Hepatocyte (in vitro differentiated cells): Measurements from ENCODE around the gene CH25H. TPM values are rescaled to one million over a fixed set of nuclear protein-coding genes. Genes with fewer than 3 reads are reported as not detected.
"Not testable (repeated sequence)": the region's sequence is repeated elsewhere in the genome, so short reads cannot be mapped to it uniquely, and the experiment has no call there.

ENCODE experiments used
- DNase-seq: peaks from one replicate; pipeline ENCODE4 v3.0.0-alpha.2; 2016; ENCODE audit warnings: low spot score
- H2AFZ ChIP-seq: fragments of 200-600 bp; sonication (generic); 2 replicates; pipeline ENCODE4 v1.6.0; 2016; ENCODE audit warnings: antibody characterized with exemption, mild to moderate bottlenecking
- H3K27ac ChIP-seq: fragments of 200-600 bp; sonication (generic); 2 replicates; pipeline ENCODE4 v1.5.1; 2016; ENCODE audit warnings: mild to moderate bottlenecking
- H3K27me3 ChIP-seq: fragments of 200-600 bp; sonication (generic); 2 replicates; pipeline ENCODE4 v1.6.1; 2016
- H3K36me3 ChIP-seq: fragments of 200-600 bp; sonication (generic); replicated peaks from 2 replicates; pipeline ENCODE4 v1.5.1; 2016; ENCODE audit warnings: low read depth; ENCODE audit not compliant: insufficient read depth
- H3K4me1 ChIP-seq: fragments of 200-600 bp; sonication (generic); 2 replicates; pipeline ENCODE4 v1.5.1; 2016; ENCODE audit warnings: mild to moderate bottlenecking, moderate library complexity; ENCODE audit not compliant: insufficient read depth
- H3K4me2 ChIP-seq: fragments of 200-600 bp; sonication (generic); 2 replicates; pipeline ENCODE4 v1.6.0; 2016
- H3K4me3 ChIP-seq: fragments of 200-600 bp; sonication (generic); 2 replicates; pipeline ENCODE4 v1.5.1; 2016; ENCODE audit warnings: mild to moderate bottlenecking
- H3K79me2 ChIP-seq: fragments of 200-600 bp; sonication (generic); 2 replicates; pipeline ENCODE4 v1.6.0; 2017; ENCODE audit warnings: mild to moderate bottlenecking
- H3K9me2 ChIP-seq: fragments of 200-600 bp; sonication (generic); replicated peaks from 2 replicates; pipeline ENCODE4 v1.6.0; 2017; ENCODE audit warnings: mild to moderate bottlenecking; ENCODE audit not compliant: insufficient read depth
- H3K9me3 ChIP-seq: fragments of 200-600 bp; sonication (generic); 2 replicates; pipeline ENCODE4 v1.5.1; 2016; ENCODE audit warnings: low read depth, mild to moderate bottlenecking
- H4K20me1 ChIP-seq: fragments of 200-600 bp; sonication (generic); 2 replicates; pipeline ENCODE4 v1.6.0; 2016; ENCODE audit warnings: mild to moderate bottlenecking; ENCODE audit not compliant: insufficient read depth, poor library complexity, severe bottlenecking
- CTCF ChIP-seq: fragments of 200-600 bp; sonication (generic); IDR thresholded peaks from 2 replicates; pipeline ENCODE4 v1.5.1; 2016; ENCODE audit warnings: antibody characterized with exemption, mild to moderate bottlenecking; ENCODE audit not compliant: poor library complexity
- EZH2 ChIP-seq: fragments of 200-600 bp; sonication (generic); IDR thresholded peaks from 2 replicates; pipeline ENCODE4 v1.6.1; 2016; ENCODE audit warnings: antibody characterized with exemption, mild to moderate bottlenecking, borderline replicate concordance
- EZH2phosphoT487 ChIP-seq: fragments of 200-600 bp; sonication (generic); IDR thresholded peaks from one replicate; pipeline ENCODE4 v1.6.1; 2018; ENCODE audit warnings: antibody characterized with exemption, mild to moderate bottlenecking, low read depth, moderate library complexity; ENCODE audit not compliant: unreplicated experiment, severe bottlenecking
- WGBS: methylation state at CpG from one replicate; pipeline ENCODE4 v1.1.6; 2016; ENCODE audit warnings: low lambda C conversion rate; ENCODE audit errors: missing lambda C conversion rate; 5-methylcytosine and 5-hydroxymethylcytosine counted together
- polyA plus RNA-seq: library from polyadenylated mRNA; unstranded; fragments of >200 nt; fragmentation: Nextera tagmentation; extraction: Ambion mirVana; gene quantifications from 2 replicates; pipeline ENCODE4 v1.2.1, GENCODE V29; 2016
- total RNA-seq: library from RNA; depleted of rRNA; stranded (reverse); fragments of >200 nt; gene quantifications from 2 replicates; pipeline ENCODE4 v1.2.3, GENCODE V29; 2014

CH25H gene
- total and polyA plus RNA-seq, 2 experiments from 2014 or later, result 3.8 to 8.8 TPM

GRCh38 chr10:89171263-89171872 is 35.7 kb downstream of the CH25H start:
- H3K4me2 ChIP-seq, result no peak overlapping the region
- H3K4me1 ChIP-seq, result no peaks in the 10 kb centered on the region
- no peak overlapping the region for H3K27ac ChIP-seq
- peaks cover 8% of the 10 kb centered on the region for H3K27me3 ChIP-seq
- H3K36me3 ChIP-seq, result no peaks in the 10 kb centered on the region
- H3K9me3 ChIP-seq, result no peaks in the 10 kb centered on the region
- no peak overlapping the region for H2AFZ ChIP-seq
- 87% methylated on average over 2 of the region's 2 CpGs for WGBS
- H4K20me1 ChIP-seq, result no peaks in the 10 kb centered on the region
- DNase-seq, result no peak
- no peaks in the 10 kb centered on the region for H3K79me2 ChIP-seq
- H3K9me2 ChIP-seq, result no peaks in the 10 kb centered on the region
- H3K4me3 ChIP-seq, result no peak overlapping the region
- TF ChIP-seq EZH2phosphoT487 (no peak), EZH2 (no peak), CTCF (no peak)

GRCh38 chr10:89168354-89168900 is 38.7 kb downstream of the CH25H start:
- not testable (repeated sequence) for H4K20me1 ChIP-seq, H3K27ac ChIP-seq, H3K4me3 ChIP-seq, DNase-seq, H3K9me3 ChIP-seq, H3K4me2 ChIP-seq, H3K36me3 ChIP-seq, H3K4me1 ChIP-seq, H3K79me2 ChIP-seq, H2AFZ ChIP-seq, H3K9me2 ChIP-seq
- H3K27me3 ChIP-seq, result peaks cover 29% of the 10 kb centered on the region
- 79% methylated on average over 9 of the region's 9 CpGs for WGBS

- no peaks in the 10 kb centered on the region for H4K20me1 ChIP-seq
- no peak overlapping the region for H3K27ac ChIP-seq
- TF ChIP-seq EZH2, result no peak
- no peak for TF ChIP-seq EZH2phosphoT487
- TF ChIP-seq CTCF, result no peak
- no peaks in the 10 kb centered on the region for H3K4me1 ChIP-seq
- H2AFZ ChIP-seq, result no peak overlapping the region
- H3K4me2 ChIP-seq, result no peak overlapping the region
- no peaks in the 10 kb centered on the region for H3K79me2 ChIP-seq
- no peaks in the 10 kb centered on the region for H3K36me3 ChIP-seq
- H3K9me2 ChIP-seq, result no peaks in the 10 kb centered on the region
- no peak overlapping the region for H3K4me3 ChIP-seq
- no peaks in the 10 kb centered on the region for H3K9me3 ChIP-seq
- no peak for DNase-seq
- peaks cover 29% of the 10 kb centered on the region for H3K27me3 ChIP-seq
Measured at GRCh38 chr10:89167915-89168314, 39.2 kb downstream of the CH25H start.

GRCh38 chr10:89165923-89166322 is 41.2 kb downstream of the CH25H start:
- H3K4me1 ChIP-seq, result no peaks in the 10 kb centered on the region
- no peaks in the 10 kb centered on the region for H4K20me1 ChIP-seq
- no peaks in the 10 kb centered on the region for H3K9me2 ChIP-seq
- H2AFZ ChIP-seq, result no peak overlapping the region
- peaks cover 29% of the 10 kb centered on the region for H3K27me3 ChIP-seq
- no peak for DNase-seq
- no peaks in the 10 kb centered on the region for H3K79me2 ChIP-seq
- no peak overlapping the region for H3K4me2 ChIP-seq
- no peak overlapping the region for H3K4me3 ChIP-seq
- WGBS, result 95% methylated on average over 4 of the region's 4 CpGs
- H3K27ac ChIP-seq, result no peak overlapping the region
- H3K36me3 ChIP-seq, result no peaks in the 10 kb centered on the region
- H3K9me3 ChIP-seq, result no peaks in the 10 kb centered on the region
- TF ChIP-seq CTCF (no peak), EZH2 (no peak), EZH2phosphoT487 (no peak)
